CD8-positive, alpha-beta memory T cell (primary cell): ENCODE data around the gene NTN4. TPM values are rescaled to one million over a fixed set of nuclear protein-coding genes. Genes with fewer than 3 reads are reported as not detected.
"Not testable (repeated sequence)": the region's sequence is repeated elsewhere in the genome, so short reads cannot be mapped to it uniquely, and the experiment has no call there.

ENCODE experiments used
- CTCF ChIA-PET: fragments of 350-600 bp; sonication (Branson Sonifier 250); formaldehyde crosslinking; loops from one replicate; lab custom pipeline; 2021; ENCODE audit warnings: antibody characterized with exemption; lab: Charles Lee
- POLR2A ChIA-PET: fragments of 350-600 bp; sonication (Branson Sonifier 250); formaldehyde crosslinking; loops from one replicate; lab custom pipeline; 2021; ENCODE audit warnings: antibody characterized with exemption; lab: Charles Lee
- DNase-seq, 5 donors: peaks; one replicate each; pipeline versions ENCODE4 v3.0.0 to v3.0.0-alpha.2; 2020 to 2022; ENCODE audit warnings: mixed read lengths in 1 of 5
- H3K27ac ChIP-seq: one replicate; pipeline ENCODE4 v1.7.0; 2013; ENCODE audit warnings: low read depth, mild to moderate bottlenecking, low read length, moderate library complexity
- H3K27me3 ChIP-seq: 2 replicates; pipeline ENCODE4 v1.7.0; 2013; ENCODE audit warnings: low read length, mild to moderate bottlenecking; ENCODE audit not compliant: insufficient read depth, poor library complexity, severe bottlenecking
- H3K36me3 ChIP-seq: 2 replicates; pipeline ENCODE4 v1.7.0; 2013; ENCODE audit warnings: mild to moderate bottlenecking, low read length, moderate library complexity; ENCODE audit not compliant: insufficient read depth
- H3K4me1 ChIP-seq: 2 replicates; pipeline ENCODE4 v1.7.0; 2013; ENCODE audit warnings: mild to moderate bottlenecking, low read length, moderate library complexity; ENCODE audit not compliant: insufficient read depth
- H3K4me3 ChIP-seq: 2 replicates; pipeline ENCODE4 v1.7.0; 2013; ENCODE audit warnings: mild to moderate bottlenecking, low read length
- H3K9me3 ChIP-seq: 2 replicates; pipeline ENCODE4 v1.7.0; 2013; ENCODE audit warnings: mild to moderate bottlenecking, low read length
- H3K27ac Mint-ChIP-seq, 8 donors: one replicate each; pipeline ENCODE4 v1.8.0; 2020 to 2021; ENCODE audit warnings: mixed read lengths in 8 of 8, mild to moderate bottlenecking in 6 of 8, inconsistent platforms in 3 of 8, moderate library complexity in 3 of 8
- H3K27me3 Mint-ChIP-seq, 2 donors: one replicate each; pipeline ENCODE4 v1.8.0; 2020 to 2021; ENCODE audit warnings: mixed read lengths in 2 of 2, mild to moderate bottlenecking in 1 of 2, moderate library complexity in 1 of 2
- H3K36me3 Mint-ChIP-seq, 3 donors: one replicate each; pipeline ENCODE4 v1.8.0; 2020 to 2021; ENCODE audit warnings: mixed read lengths in 3 of 3, inconsistent platforms in 1 of 3, mild to moderate bottlenecking in 1 of 3
- H3K4me1 Mint-ChIP-seq, 3 donors: one replicate each; pipeline ENCODE4 v1.8.0; 2020 to 2021; ENCODE audit warnings: mixed read lengths in 3 of 3, inconsistent platforms in 1 of 3, mild to moderate bottlenecking in 1 of 3
- H3K4me3 Mint-ChIP-seq, 7 donors: one replicate each; pipeline ENCODE4 v1.8.0; 2020 to 2021; ENCODE audit warnings: mixed read lengths in 7 of 7, mild to moderate bottlenecking in 6 of 7, moderate library complexity in 4 of 7, inconsistent platforms in 2 of 7
- H3K9me3 Mint-ChIP-seq, 5 donors: one replicate each; pipeline ENCODE4 v1.8.0; 2020 to 2022; ENCODE audit warnings: mixed read lengths in 5 of 5, mild to moderate bottlenecking in 3 of 5, moderate library complexity in 2 of 5, inconsistent platforms in 1 of 5
- polyA plus RNA-seq: library from polyadenylated mRNA; unstranded; fragments of 300-500 nt; fragmentation: Illumina TruSeq; gene quantifications from one replicate; pipeline ENCODE4 v1.2.3, GENCODE V29; 2021
- total RNA-seq, 2 experiments: library from RNA; stranded (reverse); gene quantifications; one replicate each; pipeline ENCODE4 v1.2.3, GENCODE V29; 2021

Gene NTN4
- total and polyA plus RNA-seq, 3 experiments from 2014 or later = 4.2 TPM; not detected in 2

GRCh38 chr12:95759039-95759438, 31.5 kb downstream of the NTN4 start:
- no peaks in the 10 kb centered on the region for H3K27me3 ChIP-seq
- no peaks in the 10 kb centered on the region for H3K36me3 ChIP-seq
- no peak for DNase-seq
- no peak overlapping the region for H3K4me3 Mint-ChIP-seq
- CTCF ChIA-PET = no interaction called here
- peaks cover 6 to 34% of the 10 kb centered on the region in 2 donors for H3K27me3 Mint-ChIP-seq
- no peaks in the 10 kb centered on the region for H3K9me3 Mint-ChIP-seq
- H3K27ac Mint-ChIP-seq = peak overlapping the region in 1 of 8 donors; percentile 84
- no peak overlapping the region for H3K4me3 ChIP-seq
- H3K36me3 Mint-ChIP-seq = no peaks in the 10 kb centered on the region
- POLR2A ChIA-PET = no interaction called here
- H3K9me3 ChIP-seq = no peaks in the 10 kb centered on the region
- H3K27ac ChIP-seq = no peak overlapping the region
- no peaks in the 10 kb centered on the region for H3K4me1 ChIP-seq
- H3K4me1 Mint-ChIP-seq = no peaks in the 10 kb centered on the region

- no peak overlapping the region for H3K4me3 ChIP-seq
- H3K4me3 Mint-ChIP-seq = no peak overlapping the region
- H3K9me3 ChIP-seq = no peaks in the 10 kb centered on the region
- no peak overlapping the region for H3K27ac Mint-ChIP-seq
- CTCF ChIA-PET = no interaction called here
- no peaks in the 10 kb centered on the region for H3K9me3 Mint-ChIP-seq
- no peaks in the 10 kb centered on the region for H3K36me3 Mint-ChIP-seq
- no peak for DNase-seq
- POLR2A ChIA-PET = no interaction called here
- no peaks in the 10 kb centered on the region for H3K36me3 ChIP-seq
- no peak overlapping the region for H3K27ac ChIP-seq
- H3K27me3 Mint-ChIP-seq = peaks cover 4 to 14% of the 10 kb centered on the region in 2 donors
- H3K4me1 Mint-ChIP-seq = no peaks in the 10 kb centered on the region
- no peaks in the 10 kb centered on the region for H3K4me1 ChIP-seq
- H3K27me3 ChIP-seq = no peaks in the 10 kb centered on the region
These were observed 34.2 kb downstream of the NTN4 start for GRCh38 chr12:95756362-95756761.

GRCh38 chr12:95755261-95755865, 35.2 kb downstream of the NTN4 start:
- Mint-ChIP-seq H3K9me3 (no peaks in the 10 kb centered on the region), H3K27ac (no peak overlapping the region), H3K4me3 (no peak overlapping the region), H3K4me1 (no peaks in the 10 kb centered on the region), H3K27me3 (peaks cover 3 to 8% of the 10 kb centered on the region in 2 donors), H3K36me3 (no peaks in the 10 kb centered on the region)
- Histone ChIP-seq H3K27me3 (no peaks in the 10 kb centered on the region), H3K9me3 (no peaks in the 10 kb centered on the region), H3K36me3 (no peaks in the 10 kb centered on the region), H3K27ac (no peak overlapping the region), H3K4me3 (no peak overlapping the region), H3K4me1 (no peaks in the 10 kb centered on the region)
- DNase-seq = no peak
- ChIA-PET POLR2A (no interaction called here), CTCF (no interaction called here)

- Mint-ChIP-seq H3K36me3 (peaks cover 0 to 22% (median 0%) of the 10 kb centered on the region in 3 donors), H3K27me3 (peaks cover 9 to 21% of the 10 kb centered on the region in 2 donors), H3K9me3 (peaks cover 3 to 15% (median 13%) of the 10 kb centered on the region in 5 donors)
- H3K27ac Mint-ChIP-seq, CTCF ChIA-PET, H3K4me1 ChIP-seq, H3K9me3 ChIP-seq, H3K36me3 ChIP-seq, H3K27ac ChIP-seq, H3K4me3 Mint-ChIP-seq, H3K27me3 ChIP-seq, H3K4me1 Mint-ChIP-seq, POLR2A ChIA-PET, DNase-seq, H3K4me3 ChIP-seq: not testable (repeated sequence)
These were observed 44.5 kb downstream of the NTN4 start for GRCh38 chr12:95746062-95746461.

GRCh38 chr12:95742586-95742985, 48.0 kb downstream of the NTN4 start:
- no peak overlapping the region for H3K4me3 ChIP-seq
- peaks cover 0 to 19% (median 0%) of the 10 kb centered on the region in 3 donors for H3K36me3 Mint-ChIP-seq
- H3K27me3 ChIP-seq = no peaks in the 10 kb centered on the region
- no peak overlapping the region for H3K27ac ChIP-seq
- peaks cover 3 to 15% (median 13%) of the 10 kb centered on the region in 5 donors for H3K9me3 Mint-ChIP-seq
- no peak overlapping the region for H3K27ac Mint-ChIP-seq
- DNase-seq = no peak
- no peaks in the 10 kb centered on the region for H3K36me3 ChIP-seq
- no peaks in the 10 kb centered on the region for H3K9me3 ChIP-seq
- CTCF ChIA-PET = no interaction called here
- H3K4me1 Mint-ChIP-seq = no peaks in the 10 kb centered on the region
- H3K4me3 Mint-ChIP-seq = no peak overlapping the region
- POLR2A ChIA-PET = no interaction called here
- no peaks in the 10 kb centered on the region for H3K4me1 ChIP-seq
- H3K27me3 Mint-ChIP-seq = peaks cover 9 to 19% of the 10 kb centered on the region in 2 donors

- no peak overlapping the region for H3K4me3 ChIP-seq
- H3K4me3 Mint-ChIP-seq = no peak overlapping the region
- H3K27ac ChIP-seq = no peak overlapping the region
- H3K4me1 ChIP-seq = no peaks in the 10 kb centered on the region
- peaks cover 12 to 17% of the 10 kb centered on the region in 2 donors for H3K27me3 Mint-ChIP-seq
- ChIA-PET CTCF (no interaction called here), POLR2A (no interaction called here)
- H3K4me1 Mint-ChIP-seq = no peaks in the 10 kb centered on the region
- DNase-seq = no peak
- H3K27me3 ChIP-seq = no peaks in the 10 kb centered on the region
- no peaks in the 10 kb centered on the region for H3K9me3 ChIP-seq
- H3K9me3 Mint-ChIP-seq = peaks cover 3 to 14% (median 12%) of the 10 kb centered on the region in 5 donors
- H3K27ac Mint-ChIP-seq = no peak overlapping the region
- H3K36me3 Mint-ChIP-seq = peaks cover 0 to 16% (median 0%) of the 10 kb centered on the region in 3 donors
- no peaks in the 10 kb centered on the region for H3K36me3 ChIP-seq
These were observed 48.9 kb downstream of the NTN4 start for GRCh38 chr12:95741635-95742034.

- peaks cover 0 to 9% (median 0%) of the 10 kb centered on the region in 3 donors for H3K36me3 Mint-ChIP-seq
- POLR2A ChIA-PET = no interaction called here
These were observed 49.8 kb downstream of the NTN4 start for GRCh38 chr12:95740751-95741150.

GRCh38 chr12:95739561-95740313, 50.8 kb downstream of the NTN4 start:
- no peak for DNase-seq
- Mint-ChIP-seq H3K27me3 (peaks cover 2 to 7% of the 10 kb centered on the region in 2 donors), H3K36me3 (no peaks in the 10 kb centered on the region), H3K4me1 (no peaks in the 10 kb centered on the region), H3K27ac (no peak overlapping the region), H3K4me3 (no peak overlapping the region), H3K9me3 (peaks cover 0 to 2% (median 0%) of the 10 kb centered on the region in 5 donors)
- CTCF ChIA-PET = no interaction called here
- no peaks in the 10 kb centered on the region for H3K36me3 ChIP-seq
- POLR2A ChIA-PET = no interaction called here
- H3K4me1 ChIP-seq = no peaks in the 10 kb centered on the region
- no peaks in the 10 kb centered on the region for H3K27me3 ChIP-seq
- H3K27ac ChIP-seq = no peak overlapping the region
- H3K4me3 ChIP-seq = no peak overlapping the region
- H3K9me3 ChIP-seq = no peaks in the 10 kb centered on the region

More at GRCh38 chr12:95740751-95741150, 49.8 kb downstream of the NTN4 start:
- Mint-ChIP-seq H3K27ac (no peak overlapping the region), H3K4me3 (no peak overlapping the region), H3K27me3 (peaks cover 7 to 8% of the 10 kb centered on the region in 2 donors), H3K4me1 (no peaks in the 10 kb centered on the region), H3K9me3 (peaks cover 2 to 9% (median 5%) of the 10 kb centered on the region in 5 donors)
- Histone ChIP-seq H3K27me3 (no peaks in the 10 kb centered on the region), H3K4me3 (no peak overlapping the region), H3K36me3 (no peaks in the 10 kb centered on the region), H3K9me3 (no peaks in the 10 kb centered on the region), H3K27ac (no peak overlapping the region), H3K4me1 (no peaks in the 10 kb centered on the region)
- no peak for DNase-seq
- CTCF ChIA-PET = no interaction called here
